Prostate gland (tissue), 2 donors: ENCODE measurements around the gene GLRX5. TPM values are rescaled to one million over a fixed set of nuclear protein-coding genes. Genes with fewer than 3 reads are reported as not detected.

ENCODE experiments used
- DNase-seq: peaks from one replicate; pipeline ENCODE4 v3.0.0-alpha.2; 2019; ENCODE audit warnings: low spot score
- H3K27ac ChIP-seq, 2 donors: fragments of 200-600 bp; sonication (generic); 2 replicates each; pipeline ENCODE4 v1.5.1; 2017 to 2019
- H3K27me3 ChIP-seq: fragments of 200-600 bp; sonication (generic); replicated peaks from 2 replicates; pipeline ENCODE4 v1.5.1; 2019; ENCODE audit not compliant: insufficient read depth
- H3K36me3 ChIP-seq, 2 donors: fragments of 200-600 bp; sonication (generic); 1 replicate in 1 of 2; 2 replicates in 1 of 2; pipeline versions ENCODE4 v1.5.1 to v1.8.1; 2017 to 2019
- H3K4me1 ChIP-seq: fragments of 200-600 bp; sonication (generic); replicated peaks from 2 replicates; pipeline ENCODE4 v1.5.1; 2019
- H3K4me3 ChIP-seq, 2 donors: fragments of 200-600 bp; sonication (generic); 2 replicates each; pipeline ENCODE4 v1.5.1; 2017 to 2019
- H3K9me3 ChIP-seq: fragments of 200-600 bp; sonication (generic); 2 replicates; pipeline ENCODE4 v1.5.1; 2017
- POLR2A ChIP-seq: fragments of 450-650 bp; IDR thresholded peaks from one replicate; pipeline ENCODE4 v1.6.1; 2016; ENCODE audit warnings: antibody characterized with exemption, mild to moderate bottlenecking
- POLR2AphosphoS5 ChIP-seq: sonication (generic); formaldehyde crosslinking; IDR thresholded peaks from one replicate; pipeline ENCODE4 v1.6.1; 2017; ENCODE audit warnings: antibody characterized with exemption
- WGBS: methylation state at CpG from one replicate; pipeline ENCODE4 v1.1.5; 2018; 5-methylcytosine and 5-hydroxymethylcytosine counted together
- intact Hi-C: fragments of 100-400 bp; cut with DNase I; formaldehyde crosslinking; loops from one replicate; pipeline ENCODE4 v1.14.2; 2022
- total RNA-seq, 2 donors: library from RNA; depleted of rRNA; stranded (reverse); fragments of >200 nt; gene quantifications; one replicate each; pipeline ENCODE4 v1.1.0, GENCODE V29; 2016
- TF ChIP-seq, protein P1 (sequence below), 4 experiments: fragments of 200-600 bp in 2 of 4; fragments of 450-650 bp in 2 of 4; sonication (generic) in 2 of 4; IDR thresholded peaks; 1 replicate in 3 of 4; 2 replicates in 1 of 4; pipeline ENCODE4 v1.5.1; 2016 to 2019; ENCODE audit warnings: antibody characterized with exemption in 4 of 4, mild to moderate bottlenecking in 2 of 4, moderate library complexity in 2 of 4

The GLRX5 gene
- total RNA-seq, 2 donors from 2014 or later = 56.2 to 93.0 TPM

DNA sequence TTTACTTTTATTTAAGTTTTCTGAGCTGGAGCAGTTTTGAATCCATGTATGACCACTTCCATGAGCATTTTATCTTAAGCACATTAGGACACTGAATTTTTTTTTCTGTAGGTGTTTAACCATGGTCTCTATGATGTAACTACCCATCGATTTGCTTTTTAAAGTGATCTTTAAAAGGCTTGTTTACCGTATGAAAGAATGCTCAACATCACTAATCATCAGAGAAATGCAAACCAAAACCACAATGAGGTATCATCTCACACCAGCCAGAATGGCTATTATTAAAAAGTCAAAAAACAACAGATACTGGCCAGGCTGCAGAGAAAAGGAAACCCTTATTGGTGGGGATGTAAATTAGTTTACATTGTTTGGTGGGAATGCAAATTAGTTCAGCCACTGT is 23.0 kb downstream of the GLRX5 start:
- Histone ChIP-seq H3K9me3 (no peaks in the 10 kb centered on the region), H3K36me3 (no peaks in the 10 kb centered on the region), H3K27ac (no peak overlapping the region), H3K4me1 (no peaks in the 10 kb centered on the region), H3K27me3 (no peaks in the 10 kb centered on the region), H3K4me3 (no peak overlapping the region)
- 70% methylated on average over 2 of the region's 2 CpGs for WGBS
- DNase-seq = no peak
- intact Hi-C loops = no loop called here
- TF ChIP-seq POLR2AphosphoS5 (no peak), POLR2A (no peak)
- TF ChIP-seq, protein P1, sequence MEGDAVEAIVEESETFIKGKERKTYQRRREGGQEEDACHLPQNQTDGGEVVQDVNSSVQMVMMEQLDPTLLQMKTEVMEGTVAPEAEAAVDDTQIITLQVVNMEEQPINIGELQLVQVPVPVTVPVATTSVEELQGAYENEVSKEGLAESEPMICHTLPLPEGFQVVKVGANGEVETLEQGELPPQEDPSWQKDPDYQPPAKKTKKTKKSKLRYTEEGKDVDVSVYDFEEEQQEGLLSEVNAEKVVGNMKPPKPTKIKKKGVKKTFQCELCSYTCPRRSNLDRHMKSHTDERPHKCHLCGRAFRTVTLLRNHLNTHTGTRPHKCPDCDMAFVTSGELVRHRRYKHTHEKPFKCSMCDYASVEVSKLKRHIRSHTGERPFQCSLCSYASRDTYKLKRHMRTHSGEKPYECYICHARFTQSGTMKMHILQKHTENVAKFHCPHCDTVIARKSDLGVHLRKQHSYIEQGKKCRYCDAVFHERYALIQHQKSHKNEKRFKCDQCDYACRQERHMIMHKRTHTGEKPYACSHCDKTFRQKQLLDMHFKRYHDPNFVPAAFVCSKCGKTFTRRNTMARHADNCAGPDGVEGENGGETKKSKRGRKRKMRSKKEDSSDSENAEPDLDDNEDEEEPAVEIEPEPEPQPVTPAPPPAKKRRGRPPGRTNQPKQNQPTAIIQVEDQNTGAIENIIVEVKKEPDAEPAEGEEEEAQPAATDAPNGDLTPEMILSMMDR (IDR thresholded peaks at IDR 0.05) = no peak

GRCh38 chr14:95559203-95559602 is 24.4 kb downstream of the GLRX5 start:
- intact Hi-C loops = no loop called here

DNA sequence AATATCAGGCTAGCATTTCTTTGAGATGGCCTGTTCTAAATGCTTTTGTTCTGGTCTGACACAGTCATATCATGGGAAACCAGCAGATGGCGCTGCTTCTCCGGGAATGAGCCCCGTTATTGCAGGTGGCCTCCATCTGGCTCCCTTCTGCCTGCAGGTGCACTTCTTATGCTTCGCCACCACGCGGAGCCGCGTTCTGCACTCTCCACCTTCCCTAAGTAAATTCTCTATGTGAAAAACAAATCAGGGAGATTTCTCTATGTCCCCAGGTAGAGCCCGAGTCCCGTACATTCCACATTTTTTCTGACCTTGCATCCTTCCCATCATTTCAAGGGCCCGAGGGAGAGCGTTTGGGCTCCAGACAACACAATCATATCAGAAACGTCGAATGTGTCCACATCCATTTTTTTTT is 26.2 kb downstream of the GLRX5 start:
- intact Hi-C loops = loop anchor here (2.0 to 10.0 kb wide), 2 partner anchors 434 to 714 kb away; no protein-coding TSS in a partner anchor
- DNase-seq = peak; percentile 90
- 13% methylated on average over 14 of the region's 14 CpGs for WGBS
- TF ChIP-seq POLR2AphosphoS5 (peak; percentile 64), POLR2A (no peak)
- TF ChIP-seq, protein P1 (IDR thresholded peaks at IDR 0.05) = peak; percentile 89 to 99 (median 98)
- Histone ChIP-seq H3K9me3 (no peaks in the 10 kb centered on the region), H3K4me3 (no peak overlapping the region), H3K27ac (no peak overlapping the region), H3K4me1 (no peaks in the 10 kb centered on the region), H3K27me3 (no peaks in the 10 kb centered on the region), H3K36me3 (no peaks in the 10 kb centered on the region)

More at GRCh38 chr14:95559203-95559602, 24.4 kb downstream of the GLRX5 start:
- TF ChIP-seq POLR2AphosphoS5 (no peak), POLR2A (no peak)
- TF ChIP-seq, protein P1 (IDR thresholded peaks at IDR 0.05) = no peak
- WGBS = 28% methylated on average over 6 of the region's 6 CpGs
- Histone ChIP-seq H3K4me1 (no peaks in the 10 kb centered on the region), H3K27ac (no peak overlapping the region), H3K36me3 (no peaks in the 10 kb centered on the region), H3K9me3 (no peaks in the 10 kb centered on the region), H3K4me3 (no peak overlapping the region), H3K27me3 (no peaks in the 10 kb centered on the region)
- DNase-seq = no peak

GRCh38 chr14:95562892-95563685 is 28.2 kb downstream of the GLRX5 start:
- no peak for DNase-seq
- intact Hi-C loops = loop anchor here (10.0 kb wide), 1 partner anchor 712 kb away; no protein-coding TSS in a partner anchor
- no peak overlapping the region for H3K4me3 ChIP-seq
- TF ChIP-seq POLR2AphosphoS5 (no peak), POLR2A (no peak)
- TF ChIP-seq, protein P1 (IDR thresholded peaks at IDR 0.05) = no peak
- no peaks in the 10 kb centered on the region for H3K4me1 ChIP-seq
- no peaks in the 10 kb centered on the region for H3K27me3 ChIP-seq
- H3K9me3 ChIP-seq = no peaks in the 10 kb centered on the region
- no peaks in the 10 kb centered on the region for H3K36me3 ChIP-seq
- H3K27ac ChIP-seq = no peak overlapping the region
- WGBS = 73% methylated on average over 18 of the region's 18 CpGs

- no peaks in the 10 kb centered on the region for H3K36me3 ChIP-seq
- H3K4me1 ChIP-seq = no peaks in the 10 kb centered on the region
- intact Hi-C loops = loop anchor here (10.0 kb wide), 1 partner anchor 711 kb away; no protein-coding TSS in a partner anchor
- no peaks in the 10 kb centered on the region for H3K9me3 ChIP-seq
- TF ChIP-seq, protein P1 (IDR thresholded peaks at IDR 0.05) = no peak
- TF ChIP-seq POLR2AphosphoS5 (no peak), POLR2A (no peak)
- no peak overlapping the region for H3K27ac ChIP-seq
- WGBS = 34% methylated on average over 4 of the region's 4 CpGs
- no peaks in the 10 kb centered on the region for H3K27me3 ChIP-seq
- no peak for DNase-seq
- H3K4me3 ChIP-seq = no peak overlapping the region
These were observed 29.2 kb downstream of the GLRX5 start for GRCh38 chr14:95564060-95564459.
